Activated naive CD8-positive, alpha-beta T cell treated with anti-CD3 and anti-CD28 coated beads, Interleukin-2, amount 10 ng/mL, durations not matched to agents 7 days and 5 days (primary cell): ENCODE measurements around the gene FAXDC2. TPM values are rescaled to one million over a fixed set of nuclear protein-coding genes. Genes with fewer than 3 reads are reported as not detected.
A peak's percentile ranks its signal among the peaks of the same experiment; 100 is the strongest.
"Not testable (repeated sequence)": the region's sequence is repeated elsewhere in the genome, so short reads cannot be mapped to it uniquely, and the experiment has no call there.

Experiments
- ATAC-seq: fragments of 150-1000 bp; cut with Tn5 transposase; one replicate; pipeline ENCODE4 v1.10.0; 2021; ENCODE audit warnings: low read depth, moderate library complexity
- POLR2A ChIA-PET: fragments of 350-600 bp; sonication (Branson Sonifier 250); formaldehyde crosslinking; loops from one replicate; lab custom pipeline; 2021; ENCODE audit warnings: antibody characterized with exemption; lab: Charles Lee
- DNase-seq: peaks from one replicate; pipeline ENCODE4 v3.0.0; 2021
- H3K27ac Mint-ChIP-seq: one replicate; pipeline ENCODE4 v1.8.0; 2022; ENCODE audit warnings: mild to moderate bottlenecking, mixed read lengths
- H3K27me3 Mint-ChIP-seq: one replicate; pipeline ENCODE4 v1.8.0; 2022; ENCODE audit warnings: mild to moderate bottlenecking, moderate library complexity, mixed read lengths
- H3K36me3 Mint-ChIP-seq: one replicate; pipeline ENCODE4 v1.8.0; 2021; ENCODE audit warnings: mild to moderate bottlenecking, mixed read lengths
- H3K4me1 Mint-ChIP-seq: one replicate; pipeline ENCODE4 v1.8.0; 2021; ENCODE audit warnings: mixed read lengths
- H3K4me3 Mint-ChIP-seq: one replicate; pipeline ENCODE4 v1.8.0; 2022; ENCODE audit warnings: mild to moderate bottlenecking, moderate library complexity, mixed read lengths
- H3K9me3 Mint-ChIP-seq: one replicate; pipeline ENCODE4 v1.8.0; 2021; ENCODE audit warnings: mixed read lengths
- total RNA-seq, 2 experiments: library from RNA; stranded (reverse); gene quantifications; one replicate each; pipeline ENCODE4 v1.2.3, GENCODE V29; 2021

Gene FAXDC2
- total RNA-seq, 2 experiments from 2014 or later, result not detected

DNA sequence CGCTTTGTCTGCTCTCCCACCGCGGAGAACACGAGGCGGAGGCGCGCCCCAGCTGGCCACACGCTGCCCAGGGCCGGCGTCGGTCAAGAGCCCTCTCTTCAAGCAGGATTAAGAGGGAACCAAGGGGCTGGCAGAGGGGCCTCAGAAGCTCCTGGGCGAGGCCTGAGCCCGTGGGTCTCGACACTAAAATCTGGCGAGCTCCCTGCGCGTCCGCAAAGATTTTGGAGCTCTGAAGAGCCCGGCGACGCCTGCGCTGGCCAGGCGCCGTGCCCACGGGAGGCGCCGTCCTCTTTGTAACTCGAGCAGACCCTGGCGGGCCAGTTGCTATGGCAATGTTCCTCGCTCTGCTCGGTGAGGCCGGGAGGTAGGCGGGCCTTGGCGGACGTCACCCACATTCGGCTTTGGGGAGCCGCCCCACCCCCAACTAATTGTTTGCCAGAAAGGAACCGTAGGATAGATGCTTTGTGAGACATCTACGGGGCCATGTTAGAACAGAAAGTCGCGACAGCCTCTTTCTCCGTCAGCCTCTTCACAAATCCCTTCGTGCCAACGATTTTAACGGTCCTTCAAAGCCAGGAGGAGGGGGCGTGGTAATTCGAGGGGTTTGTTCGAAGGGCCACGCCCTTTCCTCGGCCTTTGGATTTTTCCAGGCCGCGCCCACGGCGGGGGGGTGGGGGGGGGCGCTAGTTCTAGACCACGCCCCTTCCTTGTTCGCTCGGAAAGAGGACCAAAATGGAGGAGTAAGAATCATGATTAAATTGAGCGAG lies 7.3 kb upstream of the FAXDC2 start:
- no peaks in the 10 kb centered on the region for H3K27me3 Mint-ChIP-seq
- H3K4me1 Mint-ChIP-seq, result peaks cover 23% of the 10 kb centered on the region
- peak; percentile 51 for ATAC-seq
- DNase-seq, result peak; percentile 83
- H3K36me3 Mint-ChIP-seq, result peaks cover 8% of the 10 kb centered on the region
- peak overlapping the region; percentile 96 for H3K4me3 Mint-ChIP-seq
- H3K27ac Mint-ChIP-seq, result peak overlapping the region; percentile 99
- no peaks in the 10 kb centered on the region for H3K9me3 Mint-ChIP-seq
- POLR2A ChIA-PET, result interaction anchor here (0.5 to 1.3 kb wide), 9 partner anchors 11 to 667 kb away, joined by 3 to 6 read pairs (median 3); partner anchors contain the start of gene GALNT10

GRCh38 chr5:154851351-154851750 lies 948 bp upstream of the FAXDC2 start:
- Mint-ChIP-seq H3K27me3 (no peaks in the 10 kb centered on the region), H3K36me3 (no peaks in the 10 kb centered on the region), H3K9me3 (no peaks in the 10 kb centered on the region), H3K4me1 (no peaks in the 10 kb centered on the region), H3K27ac (no peak overlapping the region), H3K4me3 (no peak overlapping the region)
- ATAC-seq (no peak), DNase-seq (no peak)
- POLR2A ChIA-PET, result interaction anchor here (0.7 kb wide), 1 partner anchor 11 kb away, joined by 3 read pairs; no protein-coding TSS in a partner anchor

DNA sequence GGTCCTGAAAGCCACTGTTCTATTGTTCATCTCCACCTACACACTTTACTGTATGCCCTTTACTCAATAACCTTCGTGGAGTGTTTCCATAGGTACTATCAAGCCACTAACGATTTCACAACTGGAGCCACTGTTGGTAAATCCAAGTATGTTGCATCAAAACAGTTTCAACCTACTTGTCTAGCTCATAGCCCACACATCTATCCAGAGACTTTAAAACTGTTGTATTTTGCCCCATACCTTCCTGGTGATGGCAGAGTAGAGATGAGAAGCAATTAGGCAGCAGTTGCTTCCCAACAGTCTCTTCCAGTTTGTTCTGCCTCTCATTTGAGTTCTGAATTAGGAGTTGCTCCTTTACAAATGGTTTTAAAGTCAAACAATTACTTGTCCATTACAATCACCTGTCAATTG lies 607 bp downstream of the FAXDC2 start:
- no peaks in the 10 kb centered on the region for H3K36me3 Mint-ChIP-seq
- no peaks in the 10 kb centered on the region for H3K27me3 Mint-ChIP-seq
- no peaks in the 10 kb centered on the region for H3K9me3 Mint-ChIP-seq
- no peaks in the 10 kb centered on the region for H3K4me1 Mint-ChIP-seq
- H3K27ac Mint-ChIP-seq, result no peak overlapping the region
- H3K4me3 Mint-ChIP-seq, result no peak overlapping the region
- ATAC-seq, result no peak
- POLR2A ChIA-PET, result no interaction called here
- no peak for DNase-seq

- H3K9me3 Mint-ChIP-seq, result no peaks in the 10 kb centered on the region
- H3K27me3 Mint-ChIP-seq, result no peaks in the 10 kb centered on the region
- H3K36me3 Mint-ChIP-seq, result no peaks in the 10 kb centered on the region
- H3K4me3 Mint-ChIP-seq, result no peak overlapping the region
- no peak for DNase-seq
- H3K4me1 Mint-ChIP-seq, result no peaks in the 10 kb centered on the region
- H3K27ac Mint-ChIP-seq, result no peak overlapping the region
- POLR2A ChIA-PET, result no interaction called here
- ATAC-seq, result no peak
Measured at GRCh38 chr5:154849264-154849785, 1.1 kb downstream of the FAXDC2 start.

DNA sequence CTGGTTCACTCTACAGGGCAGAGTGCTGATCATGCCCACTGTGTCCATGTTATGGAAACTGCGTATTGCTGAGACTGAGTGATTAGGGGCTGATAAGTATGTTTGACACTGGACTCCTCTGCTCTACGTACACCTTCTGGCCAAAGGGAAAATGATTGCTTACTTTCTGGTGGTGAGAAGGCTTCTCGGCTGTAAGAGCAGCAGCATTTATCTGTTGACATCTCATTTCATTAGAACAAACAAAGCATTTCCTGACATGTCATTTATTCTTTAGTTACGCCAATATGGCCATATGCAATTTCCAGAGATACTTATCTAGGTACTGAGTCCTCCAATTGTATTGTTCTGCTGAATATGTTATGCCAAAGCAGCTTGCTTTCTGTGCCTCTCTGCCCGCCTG lies 5.6 kb downstream of the FAXDC2 start:
- no peaks in the 10 kb centered on the region for H3K4me1 Mint-ChIP-seq
- H3K27me3 Mint-ChIP-seq, result no peaks in the 10 kb centered on the region
- H3K27ac Mint-ChIP-seq, result no peak overlapping the region
- H3K36me3 Mint-ChIP-seq, result no peaks in the 10 kb centered on the region
- DNase-seq, result no peak
- no peak overlapping the region for H3K4me3 Mint-ChIP-seq
- no peak for ATAC-seq
- no peaks in the 10 kb centered on the region for H3K9me3 Mint-ChIP-seq
- POLR2A ChIA-PET, result no interaction called here

DNA sequence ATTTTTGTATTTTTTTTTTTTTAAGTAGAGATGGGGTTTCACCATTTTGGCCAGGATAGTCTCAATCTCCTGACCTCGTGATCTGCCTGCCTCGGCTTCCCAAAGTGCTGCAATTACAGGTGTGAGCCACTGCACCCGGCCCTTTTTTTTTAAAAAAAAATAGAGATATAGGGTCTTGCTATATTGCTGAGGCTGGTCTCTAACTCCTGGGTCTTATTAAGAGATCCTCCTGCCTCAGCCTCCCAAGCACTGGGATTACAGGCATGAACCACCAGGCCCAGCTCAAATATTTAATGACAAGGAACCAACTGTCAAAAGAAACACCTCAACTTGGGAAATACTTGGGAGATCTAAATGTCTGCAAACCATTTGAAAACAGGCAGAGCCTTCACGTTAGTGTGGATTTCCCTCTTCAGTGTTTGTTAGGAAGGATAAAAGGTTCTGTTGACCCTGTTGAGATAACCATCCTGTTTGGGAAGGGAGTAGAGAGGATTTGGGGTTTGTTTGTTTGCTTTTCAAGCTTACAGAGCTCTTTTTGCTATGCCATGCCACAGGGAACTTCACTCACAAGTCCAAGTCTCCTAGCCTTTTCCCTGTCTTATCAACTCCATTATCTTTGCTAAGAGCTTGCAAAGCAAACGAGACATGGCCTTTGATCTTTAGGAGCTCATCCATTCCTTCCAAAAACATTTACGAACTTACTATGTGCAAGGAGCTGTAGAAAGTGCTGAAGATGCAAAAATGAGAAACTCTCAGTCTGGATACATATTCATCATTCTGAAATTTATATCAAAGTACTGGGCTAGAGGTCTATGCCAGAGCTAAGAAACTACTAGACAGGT lies 7.5 kb downstream of the FAXDC2 start:
- no peak for ATAC-seq
- Mint-ChIP-seq H3K27ac (no peak overlapping the region), H3K9me3 (no peaks in the 10 kb centered on the region), H3K4me3 (no peak overlapping the region), H3K27me3 (no peaks in the 10 kb centered on the region), H3K4me1 (no peaks in the 10 kb centered on the region), H3K36me3 (no peaks in the 10 kb centered on the region)
- POLR2A ChIA-PET, result interaction anchor here (1.0 kb wide), 1 partner anchor 14 kb away, joined by 3 read pairs; no protein-coding TSS in a partner anchor
- DNase-seq, result no peak

DNA sequence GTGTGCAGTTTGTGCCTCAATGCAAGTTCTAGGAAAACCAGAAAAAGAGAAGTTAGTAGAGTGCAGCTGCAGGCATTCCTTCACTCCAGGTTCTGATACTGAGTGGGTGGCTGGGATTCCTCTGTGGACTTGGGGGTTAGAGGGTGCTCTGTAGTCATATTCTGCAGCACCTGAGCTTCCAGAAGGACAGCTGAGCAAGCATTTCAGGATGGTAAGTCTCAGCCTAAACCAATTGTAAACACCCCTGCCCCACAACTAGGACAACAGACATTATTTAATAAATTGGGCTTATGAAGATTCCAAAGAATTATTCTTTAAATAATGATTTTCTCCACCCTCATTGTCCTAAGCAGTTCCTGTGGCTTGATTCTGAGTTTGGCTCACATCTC lies 9.1 kb downstream of the FAXDC2 start:
- Mint-ChIP-seq H3K9me3 (no peaks in the 10 kb centered on the region), H3K36me3 (peaks cover 2% of the 10 kb centered on the region), H3K4me1 (no peaks in the 10 kb centered on the region), H3K27me3 (no peaks in the 10 kb centered on the region), H3K4me3 (no peak overlapping the region), H3K27ac (no peak overlapping the region)
- POLR2A ChIA-PET, result interaction anchor here (1.0 kb wide), 1 partner anchor 10 kb away, joined by 3 read pairs; no protein-coding TSS in a partner anchor
- no peak for ATAC-seq
- no peak for DNase-seq

DNA sequence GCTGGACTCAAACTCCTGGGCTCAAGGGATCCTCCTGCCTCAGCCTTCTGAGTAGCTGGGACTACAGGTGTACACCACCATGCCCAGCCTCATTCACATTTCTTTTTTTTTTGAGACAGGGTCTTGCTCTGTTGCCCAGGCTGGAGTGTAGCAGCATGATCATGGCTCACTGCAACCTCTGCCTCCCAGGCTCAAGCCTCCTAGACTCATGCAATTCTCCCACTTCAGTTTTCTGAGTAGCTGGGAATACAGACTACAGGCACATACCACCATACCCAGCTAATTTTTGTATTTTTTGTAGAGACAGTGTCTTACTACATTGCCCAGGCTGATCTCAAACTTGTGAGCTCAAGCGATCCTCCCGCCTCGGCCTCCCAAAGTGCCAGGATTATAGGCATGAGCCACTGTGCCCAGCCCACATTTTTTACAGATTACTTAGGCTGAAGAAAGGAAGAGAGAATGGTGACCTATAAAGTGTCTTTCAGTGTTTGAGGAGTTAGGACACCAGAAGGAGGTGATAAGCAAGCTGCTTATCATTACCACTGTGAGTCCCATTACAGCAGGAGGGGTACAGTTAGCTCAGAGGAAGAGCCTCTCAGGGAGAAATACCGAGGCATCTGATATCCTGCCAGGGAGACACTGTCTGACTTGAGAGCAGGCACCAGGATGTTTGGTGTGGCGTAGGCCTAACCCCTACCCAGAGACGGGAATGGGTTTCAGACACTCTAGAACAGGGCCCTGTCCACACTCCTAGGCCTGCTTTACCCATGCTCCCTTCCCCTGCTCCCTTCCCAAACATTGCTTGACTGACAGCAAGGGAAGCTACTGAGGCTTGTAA lies 9.7 kb downstream of the FAXDC2 start:
- H3K4me3 Mint-ChIP-seq, result no peak overlapping the region
- no peak overlapping the region for H3K27ac Mint-ChIP-seq
- H3K27me3 Mint-ChIP-seq, result no peaks in the 10 kb centered on the region
- H3K4me1 Mint-ChIP-seq, result no peaks in the 10 kb centered on the region
- POLR2A ChIA-PET, result interaction anchor here (1.0 kb wide), 1 partner anchor 10 kb away, joined by 3 read pairs; no protein-coding TSS in a partner anchor
- H3K9me3 Mint-ChIP-seq, result no peaks in the 10 kb centered on the region
- DNase-seq, result no peak
- ATAC-seq, result no peak
- H3K36me3 Mint-ChIP-seq, result peaks cover 2% of the 10 kb centered on the region

GRCh38 chr5:154837009-154837901 lies 13.1 kb downstream of the FAXDC2 start:
- Mint-ChIP-seq H3K9me3 (no peaks in the 10 kb centered on the region), H3K36me3 (peaks cover 4% of the 10 kb centered on the region), H3K27ac (no peak overlapping the region), H3K4me3 (no peak overlapping the region), H3K27me3 (no peaks in the 10 kb centered on the region), H3K4me1 (no peaks in the 10 kb centered on the region)
- no peak for DNase-seq
- no peak for ATAC-seq
- POLR2A ChIA-PET, result no interaction called here

DNA sequence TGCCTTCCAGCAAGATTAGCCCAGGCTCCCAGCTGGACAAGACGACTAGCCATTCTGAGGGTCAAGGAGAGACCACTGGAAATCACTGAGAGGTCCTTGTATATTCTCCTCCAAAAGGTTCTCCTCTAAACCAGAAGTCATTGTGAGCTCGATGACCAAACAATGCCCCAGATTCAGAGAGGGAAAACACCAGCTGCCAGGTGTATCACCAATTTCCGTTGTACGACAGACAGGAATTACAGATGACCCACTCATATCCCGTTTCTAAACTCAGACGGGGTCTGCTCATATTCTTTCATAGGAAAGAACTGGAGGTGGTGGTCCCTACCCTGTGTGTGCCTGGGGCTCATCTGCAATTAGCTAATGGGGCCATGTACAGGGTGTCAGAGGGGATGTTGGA lies 14.2 kb downstream of the FAXDC2 start:
- ATAC-seq, result no peak
- POLR2A ChIA-PET, result no interaction called here
- Mint-ChIP-seq H3K4me1 (no peaks in the 10 kb centered on the region), H3K27me3 (no peaks in the 10 kb centered on the region), H3K27ac (no peak overlapping the region), H3K36me3 (peaks cover 6% of the 10 kb centered on the region), H3K9me3 (no peaks in the 10 kb centered on the region), H3K4me3 (no peak overlapping the region)
- no peak for DNase-seq

DNA sequence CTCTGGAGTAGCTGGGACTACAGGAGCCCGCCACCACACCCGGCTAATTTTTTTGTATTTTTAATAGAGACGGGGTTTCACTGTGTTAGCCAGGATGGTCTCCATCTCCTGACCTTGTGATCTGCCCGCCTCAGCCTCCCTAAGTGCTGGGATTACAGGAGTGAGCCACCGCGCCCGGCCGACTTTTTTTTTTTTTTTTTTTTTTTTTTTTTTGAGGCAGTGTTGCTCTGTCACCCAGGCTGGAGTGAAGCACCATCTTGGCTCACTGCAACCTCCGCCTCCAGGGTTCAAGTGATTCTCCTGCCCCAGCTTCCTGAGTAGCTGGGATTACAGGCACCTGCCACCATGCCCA lies 14.7 kb downstream of the FAXDC2 start:
- H3K27me3 Mint-ChIP-seq, H3K9me3 Mint-ChIP-seq, H3K36me3 Mint-ChIP-seq, H3K4me1 Mint-ChIP-seq, H3K4me3 Mint-ChIP-seq, DNase-seq, POLR2A ChIA-PET, H3K27ac Mint-ChIP-seq, ATAC-seq: not testable (repeated sequence)

DNA sequence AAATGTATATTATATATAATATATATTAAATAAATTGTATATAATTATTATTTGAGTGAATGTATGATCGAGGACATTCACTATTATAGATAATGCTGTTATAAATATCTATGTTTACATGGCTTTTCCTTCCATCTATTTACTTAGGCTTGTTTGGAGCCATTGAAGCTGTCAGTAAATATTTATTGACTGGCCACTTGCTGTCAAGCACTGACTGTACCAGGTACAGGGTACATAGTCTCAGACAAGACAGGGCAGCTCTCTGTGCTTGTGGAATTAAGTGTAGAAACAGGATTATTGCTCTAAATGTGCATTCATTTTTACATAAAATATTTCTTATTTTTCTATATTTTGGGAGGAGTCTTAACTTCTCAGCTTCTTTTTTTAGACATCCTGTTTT lies 16.4 kb downstream of the FAXDC2 start:
- ATAC-seq (no peak), DNase-seq (no peak)
- Mint-ChIP-seq H3K9me3 (no peaks in the 10 kb centered on the region), H3K4me1 (peaks cover 14% of the 10 kb centered on the region), H3K36me3 (peaks cover 6% of the 10 kb centered on the region), H3K4me3 (no peak overlapping the region), H3K27ac (no peak overlapping the region), H3K27me3 (no peaks in the 10 kb centered on the region)
- POLR2A ChIA-PET, result no interaction called here
